Suprapubic skin (tissue), 3 donors: ENCODE data around the gene PTGR3.

Experiments used
- CTCF ChIP-seq, 2 donors: fragments of 200-600 bp in 1 of 2; fragments of 450-650 bp in 1 of 2; sonication (generic) in 1 of 2; IDR thresholded peaks; one replicate each; pipeline ENCODE4 v1.5.1; 2016 to 2019; ENCODE audit warnings: antibody characterized with exemption in 2 of 2, mild to moderate bottlenecking in 1 of 2, moderate library complexity in 1 of 2
- POLR2A ChIP-seq, 2 donors: fragments of 450-650 bp; IDR thresholded peaks; one replicate each; pipeline ENCODE4 v1.6.1; 2017; ENCODE audit warnings: antibody characterized with exemption in 2 of 2, mild to moderate bottlenecking in 2 of 2, moderate library complexity in 2 of 2

DNA sequence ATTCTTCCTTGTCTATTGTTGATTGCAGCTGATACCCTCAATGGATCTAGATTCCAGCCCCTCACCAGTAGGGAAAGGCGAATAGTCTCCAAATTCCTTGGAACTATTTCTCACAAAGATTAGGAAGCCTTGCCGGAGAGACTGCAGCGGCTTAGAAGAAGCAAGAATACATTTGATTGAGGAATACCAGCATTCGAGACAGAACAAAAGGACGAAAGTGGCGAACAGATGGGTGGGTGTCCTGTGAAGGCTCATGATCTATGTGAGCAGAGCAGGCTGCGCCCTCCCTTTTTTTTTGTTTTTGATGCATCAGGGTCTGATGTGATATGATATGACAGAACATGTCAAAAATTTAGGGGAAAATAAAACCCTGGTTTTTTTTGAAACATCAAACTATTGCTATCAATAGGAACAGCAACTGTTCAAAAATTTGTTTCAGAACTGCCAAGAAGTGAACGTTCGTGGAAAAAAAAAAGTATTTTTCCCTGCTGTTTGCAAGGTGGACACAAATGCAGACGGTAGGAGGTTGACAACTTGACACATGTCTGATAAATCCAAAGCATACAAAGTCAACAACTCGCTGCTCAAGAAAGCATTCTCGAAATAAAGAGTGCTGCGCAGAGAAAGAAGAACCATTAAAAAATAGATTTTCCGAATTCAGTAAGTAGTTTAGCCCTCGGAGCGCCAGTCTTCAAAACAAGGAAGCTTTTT is 49.1 kb downstream of the PTGR3 start:
- TF ChIP-seq POLR2A (IDR thresholded peaks at IDR 0.05) (no peak), CTCF (IDR thresholded peaks at IDR 0.05) (no peak)
